HepG2 (cell line): ENCODE measurements around the gene ENO1. TPM values are rescaled to one million over a fixed set of nuclear protein-coding genes. Genes with fewer than 3 reads are reported as not detected.
A peak's percentile ranks its signal among the peaks of the same experiment; 100 is the strongest.

Source experiments
- ARID2 ChIP-seq: sonication (generic); formaldehyde crosslinking; IDR thresholded peaks from 2 replicates; pipeline ENCODE4 v1.8.1; 2022; ENCODE audit warnings: mild to moderate bottlenecking, missing genetic modification reagents, borderline replicate concordance
- BRCA1 ChIP-seq: sonication (generic); formaldehyde crosslinking; IDR thresholded peaks from 2 replicates; pipeline ENCODE4 v1.4.0; 2020; ENCODE audit warnings: missing genetic modification reagents
- CENPBD1 ChIP-seq: sonication (generic); formaldehyde crosslinking; IDR thresholded peaks from 2 replicates; pipeline ENCODE4 v1.8.0; 2022; ENCODE audit warnings: missing genetic modification reagents, low read depth, mild to moderate bottlenecking, borderline replicate concordance
- CENPX ChIP-seq: sonication (generic); formaldehyde crosslinking; IDR thresholded peaks from 2 replicates; pipeline ENCODE4 v1.9.0; 2021; ENCODE audit warnings: mild to moderate bottlenecking, missing genetic modification reagents, moderate library complexity
- GTF3A ChIP-seq: sonication (generic); formaldehyde crosslinking; conservative IDR thresholded peaks from 2 replicates; pipeline ENCODE4 v1.4.0; 2020; ENCODE audit warnings: mild to moderate bottlenecking, missing genetic modification reagents
- IKZF4 ChIP-seq: sonication (generic); formaldehyde crosslinking; IDR thresholded peaks from 2 replicates; pipeline ENCODE4 v1.5.1; 2020; ENCODE audit warnings: borderline replicate concordance, mild to moderate bottlenecking, low read depth, missing genetic modification reagents; ENCODE audit errors: not compliant biosample characterization
- KDM5A ChIP-seq: fragments of 200-600 bp; sonication (generic); IDR thresholded peaks from 2 replicates; pipeline ENCODE4 v1.7.0; 2018; ENCODE audit warnings: antibody characterized with exemption, mild to moderate bottlenecking, low read length, borderline replicate concordance
- MAZ ChIP-seq, 2 experiments: sonication (generic) in 1 of 2; formaldehyde crosslinking in 1 of 2; IDR thresholded peaks; 2 replicates each; pipeline versions ENCODE4 v1.5.0 to v1.6.1; 2012 to 2020; ENCODE audit warnings: low read depth in 2 of 2, mild to moderate bottlenecking in 2 of 2, borderline replicate concordance in 1 of 2, improper control_type of control experiment in 1 of 2, low read length in 1 of 2, missing genetic modification reagents in 1 of 2, moderate library complexity in 1 of 2
- NR2F1 ChIP-seq, 2 experiments: fragments of 450-650 bp in 1 of 2; formaldehyde crosslinking in 1 of 2; IDR thresholded peaks; 2 replicates each; pipeline versions ENCODE4 v1.5.0 to v1.6.1; 2016 to 2020; ENCODE audit warnings: mild to moderate bottlenecking in 1 of 2, missing compliant biosample characterization in 1 of 2, missing genetic modification reagents in 1 of 2, moderate library complexity in 1 of 2
- POGZ ChIP-seq: sonication (generic); formaldehyde crosslinking; IDR thresholded peaks from 2 replicates; pipeline ENCODE4 v1.4.0; 2020; ENCODE audit warnings: mild to moderate bottlenecking, missing genetic modification reagents
- SALL2 ChIP-seq: sonication (generic); formaldehyde crosslinking; IDR thresholded peaks from 2 replicates; pipeline ENCODE4 v1.8.1; 2023; ENCODE audit warnings: mild to moderate bottlenecking, missing genetic modification reagents, inconsistent platforms
- THAP11 ChIP-seq: IDR thresholded peaks from 2 replicates; pipeline ENCODE4 v1.6.1; 2016; ENCODE audit warnings: missing biosample characterization, missing genetic modification reagents
- ZBTB14 ChIP-seq: sonication (generic); formaldehyde crosslinking; IDR thresholded peaks from 2 replicates; pipeline ENCODE4 v1.4.0; 2020; ENCODE audit warnings: missing genetic modification reagents
- ZHX2 ChIP-seq, 2 experiments: sonication (generic) in 1 of 2; formaldehyde crosslinking in 1 of 2; IDR thresholded peaks; 2 replicates each; pipeline versions ENCODE4 v1.6.1 to v1.9.0; 2014 to 2022; ENCODE audit warnings: antibody characterized with exemption in 1 of 2, borderline replicate concordance in 1 of 2, inconsistent platforms in 1 of 2, low read depth in 1 of 2, missing genetic modification reagents in 1 of 2
- ZNF101 ChIP-seq: sonication (generic); formaldehyde crosslinking; IDR thresholded peaks from 2 replicates; pipeline ENCODE4 v1.4.0; 2020; ENCODE audit warnings: mild to moderate bottlenecking, low read depth, missing genetic modification reagents, borderline replicate concordance
- ZNF350 ChIP-seq: sonication (generic); formaldehyde crosslinking; IDR thresholded peaks from 2 replicates; pipeline ENCODE4 v1.4.0; 2020; ENCODE audit warnings: mild to moderate bottlenecking, low read depth, missing genetic modification reagents, borderline replicate concordance
- ZNF556 ChIP-seq: sonication (generic); formaldehyde crosslinking; IDR thresholded peaks from 2 replicates; pipeline ENCODE4 v1.4.0; 2020; ENCODE audit warnings: mild to moderate bottlenecking, missing genetic modification reagents, borderline replicate concordance
- ZNF572 ChIP-seq: sonication (generic); formaldehyde crosslinking; IDR thresholded peaks from 2 replicates; pipeline ENCODE4 v1.5.1; 2020; ENCODE audit warnings: mild to moderate bottlenecking, missing genetic modification reagents
- ZNF878 ChIP-seq: sonication (generic); formaldehyde crosslinking; IDR thresholded peaks from 2 replicates; pipeline ENCODE4 v1.8.1; 2023; ENCODE audit warnings: mild to moderate bottlenecking, missing genetic modification reagents, moderate library complexity
- polyA plus RNA-seq, 8 experiments: library from polyadenylated mRNA; depleted of rRNA in 3 of 8; stranded (reverse) in 7 of 8; unstranded in 1 of 8; fragments of >200 nt; fragmentation: Illumina TruSeq in 4 of 8; extraction: Trizol in 4 of 8; gene quantifications; 2 replicates each; pipeline versions ENCODE4 v1.2.1 to v1.2.3, GENCODE V29; 2011 to 2016; ENCODE audit warnings: low read depth in 4 of 8, missing spikeins in 1 of 8, mixed read lengths in 1 of 8; ENCODE audit not compliant: insufficient read depth in 1 of 8
- total RNA-seq, 5 experiments: library from RNA; depleted of rRNA; stranded (reverse); fragments of >200 nt; fragmentation: Illumina TruSeq; extraction: Trizol; gene quantifications; 2 replicates each; pipeline ENCODE4 v1.2.3, GENCODE V29; 2016; ENCODE audit warnings: low read depth in 1 of 5

Gene ENO1
- total and polyA plus RNA-seq, 2 of the 13 experiments (the other 11 are each of a cell fraction or from before 2014, with no cell fraction given) = 1,559 to 3,103 TPM

GRCh38 chr1:8878698-8879463 lies 395 bp upstream of the ENO1 start (continued):
- TF ChIP-seq ZHX2 (IDR thresholded peaks at IDR 0.05; ENCODE audit: low read depth) = peak; percentile 69
- TF ChIP-seq ZHX2 (CRISPR knock-in tag; IDR thresholded peaks at IDR 0.05; ENCODE audit: borderline replicate concordance) = peak; percentile 99
- TF ChIP-seq BRCA1 = peak; percentile 81
- no peak for TF ChIP-seq GTF3A (CRISPR knock-in tag)
- TF ChIP-seq IKZF4 = peak; percentile 96
- TF ChIP-seq ZNF101 (CRISPR knock-in tag) = no peak; the same call in 1 of the 2 replicates
- no peak for TF ChIP-seq CENPX (CRISPR knock-in tag)
- no peak for TF ChIP-seq ZNF556 (CRISPR knock-in tag)
- TF ChIP-seq THAP11 (CRISPR knock-in tag) = peak; percentile 80; the same call in 1 of the 2 replicates
- TF ChIP-seq POGZ = peak; percentile 37
- peak; percentile 65; the same call in 1 of the 2 replicates for TF ChIP-seq ARID2
- TF ChIP-seq KDM5A = no peak
- 0 out of 2 replicates have a peak, but pooled peaks have one; percentile 58 for TF ChIP-seq ZNF572
- TF ChIP-seq NR2F1 (CRISPR knock-in tag; IDR thresholded peaks at IDR 0.05) = peak in 1 of 2 experiments; percentile 20; a peak in 1 of 4 replicates
- TF ChIP-seq SALL2 (CRISPR knock-in tag) = peak; percentile 90; the same call in 1 of the 2 replicates
- peak; percentile 58 for TF ChIP-seq ZBTB14 (CRISPR knock-in tag)
- peak; percentile 79; the same call in 1 of the 2 replicates for TF ChIP-seq MAZ (IDR thresholded peaks at IDR 0.05; ENCODE audit: borderline replicate concordance, low read depth, low read length)
- peak; percentile 97 for TF ChIP-seq MAZ (CRISPR knock-in tag; IDR thresholded peaks at IDR 0.05; ENCODE audit: low read depth)
- TF ChIP-seq ZNF350 (CRISPR knock-in tag) = peak; percentile 64
- TF ChIP-seq CENPBD1 (CRISPR knock-in tag) = peak; percentile 83; the same call in 1 of the 2 replicates
- TF ChIP-seq ZNF878 = peak; percentile 41; the same call in 1 of the 2 replicates
